Measurements from ENCODE around the gene ARHGEF38.

Gene ARHGEF38

DNA sequence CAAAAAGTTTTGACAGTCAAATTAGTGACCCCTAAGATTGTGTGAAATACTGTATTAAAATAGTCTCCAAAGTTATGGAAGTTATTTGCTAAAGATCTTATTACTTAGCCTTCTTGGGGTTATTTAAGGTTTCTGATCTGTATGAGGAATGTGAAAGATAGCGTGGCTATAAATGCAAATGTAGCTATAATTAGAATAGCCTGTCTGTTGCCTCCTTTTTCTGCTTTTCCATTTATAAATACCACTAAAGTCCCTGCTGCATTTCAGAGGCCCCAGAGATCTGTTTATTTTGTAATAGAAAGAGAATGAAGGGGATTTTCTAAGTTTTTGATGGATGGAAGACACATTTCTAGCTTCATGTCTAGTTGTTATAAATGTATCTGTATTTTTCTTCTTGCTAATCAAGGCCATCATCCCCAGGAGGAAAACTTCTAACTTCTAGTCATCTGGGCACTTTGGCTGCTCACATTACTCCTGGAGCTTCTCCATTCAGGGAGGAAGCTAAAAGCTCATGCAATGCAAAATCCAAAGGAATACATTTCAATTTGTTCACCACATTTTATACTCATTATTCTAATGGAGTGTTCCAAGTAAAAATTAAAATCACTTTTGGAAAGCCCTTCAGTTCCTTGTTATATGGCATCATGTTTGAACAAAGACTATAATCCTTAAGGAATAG lies 82.1 kb downstream of the ARHGEF38 start:
- Histone ChIP-seq H3K4me3 (ENCODE audit: low read length) (no peak overlapping the region), H3K36me3 (ENCODE audit: control insufficient read depth, low read depth, low read length) (no peaks in the 10 kb centered on the region), H3K4me1 (ENCODE audit: control insufficient read depth, low read depth, low read length) (peaks cover 6% of the 10 kb centered on the region), H3K9me3 (ENCODE audit: control insufficient read depth, low read depth, low read length) (no peaks in the 10 kb centered on the region), H3K27ac (ENCODE audit: low read length) (no peak overlapping the region), H3K9ac (ENCODE audit: low read length) (no peak overlapping the region), H3K27me3 (ENCODE audit: control insufficient read depth, insufficient read depth, low read length) (no peaks in the 10 kb centered on the region)

DNA sequence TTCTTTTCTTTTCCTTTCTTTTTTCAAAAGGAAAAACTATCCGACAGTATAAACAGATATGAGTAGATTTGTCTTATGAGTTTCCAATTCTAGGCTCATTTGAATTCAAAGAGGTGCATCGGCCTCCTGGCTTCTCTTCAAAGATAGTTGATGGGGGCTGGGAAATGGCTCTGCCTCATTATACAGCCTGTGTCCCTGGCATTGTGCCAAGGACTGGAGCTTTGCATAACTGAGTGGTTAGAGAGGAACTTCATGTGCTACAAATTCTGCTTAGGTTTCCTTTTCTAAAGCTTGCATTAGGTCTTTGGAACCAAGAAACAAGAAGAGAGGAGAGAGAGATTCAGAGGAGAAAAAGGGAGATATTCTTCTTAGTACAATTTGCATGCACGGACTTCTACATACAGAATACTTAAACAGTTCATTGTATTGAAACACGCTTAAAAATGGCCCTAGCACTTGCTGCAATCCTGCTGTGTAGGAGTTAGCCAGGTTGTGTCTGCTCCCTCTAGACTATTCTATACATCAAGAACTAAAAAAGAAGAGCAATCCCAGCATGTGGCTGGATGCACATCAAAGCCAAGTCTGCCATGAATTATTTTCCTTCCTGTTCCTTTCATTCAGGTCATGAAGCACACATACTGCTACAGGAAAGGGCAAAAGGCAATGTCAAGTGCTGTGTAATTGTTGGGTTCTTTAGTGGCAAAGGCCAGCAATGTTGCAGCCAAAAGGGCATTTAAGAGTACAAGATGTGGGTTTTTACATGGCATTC lies 85.2 kb downstream of the ARHGEF38 start:
- no peak overlapping the region for H3K27ac ChIP-seq (ENCODE audit: low read length)
- peaks cover 6% of the 10 kb centered on the region for H3K4me1 ChIP-seq (ENCODE audit: control insufficient read depth, low read depth, low read length)
- no peaks in the 10 kb centered on the region for H3K9me3 ChIP-seq (ENCODE audit: control insufficient read depth, low read depth, low read length)
- H3K36me3 ChIP-seq (ENCODE audit: control insufficient read depth, low read depth, low read length): no peaks in the 10 kb centered on the region
- H3K27me3 ChIP-seq (ENCODE audit: control insufficient read depth, insufficient read depth, low read length): no peaks in the 10 kb centered on the region
- H3K9ac ChIP-seq (ENCODE audit: low read length): no peak overlapping the region
- H3K4me3 ChIP-seq (ENCODE audit: low read length): no peak overlapping the region

DNA sequence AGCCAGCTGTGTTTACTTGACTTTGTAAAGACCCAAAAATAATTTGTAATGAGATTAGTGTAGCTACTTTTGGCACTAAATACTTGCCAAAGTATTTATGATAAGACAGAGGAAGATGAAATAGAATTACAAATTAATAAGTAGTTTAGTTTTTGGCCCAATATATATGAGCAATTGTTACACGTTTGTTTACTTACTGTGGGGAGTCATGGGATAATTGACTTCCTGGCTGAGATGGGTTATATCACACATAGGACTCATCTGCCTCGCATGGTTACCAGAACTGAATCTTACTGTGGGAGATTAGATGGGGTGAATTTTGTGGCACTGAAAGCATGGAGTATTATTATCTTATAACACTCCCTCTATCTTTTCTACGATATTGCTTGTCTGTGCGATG lies 89.4 kb downstream of the ARHGEF38 start:
- peaks cover 6% of the 10 kb centered on the region for H3K4me1 ChIP-seq (ENCODE audit: control insufficient read depth, low read depth, low read length)
- H3K9ac ChIP-seq (ENCODE audit: low read length): no peak overlapping the region
- no peaks in the 10 kb centered on the region for H3K9me3 ChIP-seq (ENCODE audit: control insufficient read depth, low read depth, low read length)
- H3K4me3 ChIP-seq (ENCODE audit: low read length): no peak overlapping the region
- H3K27me3 ChIP-seq (ENCODE audit: control insufficient read depth, insufficient read depth, low read length): no peaks in the 10 kb centered on the region
- no peak overlapping the region for H3K27ac ChIP-seq (ENCODE audit: low read length)
- H3K36me3 ChIP-seq (ENCODE audit: control insufficient read depth, low read depth, low read length): no peaks in the 10 kb centered on the region

DNA sequence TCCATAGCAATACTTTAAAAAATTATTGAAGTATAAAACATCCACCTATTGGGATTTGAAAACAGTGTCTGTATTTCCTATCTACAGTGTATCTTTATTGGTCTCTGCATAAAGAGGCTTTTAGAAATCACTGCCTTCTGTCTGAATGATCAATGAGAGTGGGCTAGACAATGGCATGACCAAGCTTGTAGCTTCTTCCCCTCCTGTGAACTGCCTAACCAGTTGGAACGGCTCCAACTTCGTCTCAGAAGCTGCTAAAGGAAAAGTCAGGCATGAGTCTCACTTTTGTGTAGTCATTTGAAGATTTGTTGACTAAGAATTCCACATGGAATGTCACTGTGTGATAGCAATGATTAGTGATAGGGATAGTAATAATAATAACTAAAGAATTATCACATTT lies 91.8 kb downstream of the ARHGEF38 start:
- Histone ChIP-seq H3K9ac (ENCODE audit: low read length) (no peak overlapping the region), H3K9me3 (ENCODE audit: control insufficient read depth, low read depth, low read length) (no peaks in the 10 kb centered on the region), H3K27ac (ENCODE audit: low read length) (no peak overlapping the region), H3K36me3 (ENCODE audit: control insufficient read depth, low read depth, low read length) (no peaks in the 10 kb centered on the region), H3K4me1 (ENCODE audit: control insufficient read depth, low read depth, low read length) (no peaks in the 10 kb centered on the region), H3K4me3 (ENCODE audit: low read length) (no peak overlapping the region), H3K27me3 (ENCODE audit: control insufficient read depth, insufficient read depth, low read length) (no peaks in the 10 kb centered on the region)

DNA sequence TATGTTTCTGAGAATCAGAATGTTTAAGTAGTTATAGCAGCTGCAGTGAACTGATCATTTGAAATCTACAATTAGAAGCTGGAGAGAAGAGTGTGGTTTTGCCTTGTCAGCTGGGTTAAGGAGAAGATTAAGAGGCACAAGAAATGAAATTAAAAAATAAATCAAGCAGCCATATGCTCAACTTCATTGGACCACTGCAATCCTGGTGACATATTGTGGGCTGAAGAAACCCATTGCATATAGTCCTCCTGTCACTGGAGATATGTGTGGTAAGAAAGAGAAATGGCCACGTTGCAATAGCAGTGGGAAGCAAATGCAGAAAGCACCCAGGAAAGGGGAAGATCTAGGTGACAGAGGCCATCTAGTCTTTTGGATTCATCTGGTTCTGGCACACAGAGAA lies 93.0 kb downstream of the ARHGEF38 start:
- Histone ChIP-seq H3K4me1 (ENCODE audit: control insufficient read depth, low read depth, low read length) (no peaks in the 10 kb centered on the region), H3K27ac (ENCODE audit: low read length) (no peak overlapping the region), H3K9me3 (ENCODE audit: control insufficient read depth, low read depth, low read length) (no peaks in the 10 kb centered on the region)

DNA sequence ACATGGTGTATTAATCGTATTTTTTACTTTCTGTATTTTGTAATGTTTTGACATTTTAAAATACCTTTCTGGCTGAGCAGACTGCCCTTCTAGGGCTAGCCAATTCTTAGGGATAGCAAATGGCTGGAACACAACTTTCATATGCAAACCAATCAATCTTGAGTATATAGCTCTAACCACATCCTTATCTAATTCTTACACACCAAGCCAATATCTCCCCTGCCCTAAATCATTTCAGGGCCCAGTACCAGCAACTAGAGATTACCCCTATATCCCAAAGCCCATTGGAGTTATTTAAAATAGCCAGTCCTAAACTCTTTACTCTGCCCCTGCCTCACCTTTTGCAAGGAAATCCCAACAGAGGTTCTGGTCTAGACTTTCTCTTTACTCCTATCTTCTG lies 97.8 kb downstream of the ARHGEF38 start:
- no peak overlapping the region for H3K27ac ChIP-seq (ENCODE audit: low read length)
- no peaks in the 10 kb centered on the region for H3K9me3 ChIP-seq (ENCODE audit: control insufficient read depth, low read depth, low read length)
- H3K36me3 ChIP-seq (ENCODE audit: control insufficient read depth, low read depth, low read length): no peaks in the 10 kb centered on the region
- no peak overlapping the region for H3K4me3 ChIP-seq (ENCODE audit: low read length)
- no peak overlapping the region for H3K9ac ChIP-seq (ENCODE audit: low read length)
- H3K27me3 ChIP-seq (ENCODE audit: control insufficient read depth, insufficient read depth, low read length): no peaks in the 10 kb centered on the region
- no peaks in the 10 kb centered on the region for H3K4me1 ChIP-seq (ENCODE audit: control insufficient read depth, low read depth, low read length)

More for the DNA sequence above, 93.0 kb downstream of the ARHGEF38 start:
- Histone ChIP-seq H3K27me3 (ENCODE audit: control insufficient read depth, insufficient read depth, low read length) (no peaks in the 10 kb centered on the region), H3K4me3 (ENCODE audit: low read length) (no peak overlapping the region), H3K9ac (ENCODE audit: low read length) (no peak overlapping the region), H3K36me3 (ENCODE audit: control insufficient read depth, low read depth, low read length) (no peaks in the 10 kb centered on the region)

DNA sequence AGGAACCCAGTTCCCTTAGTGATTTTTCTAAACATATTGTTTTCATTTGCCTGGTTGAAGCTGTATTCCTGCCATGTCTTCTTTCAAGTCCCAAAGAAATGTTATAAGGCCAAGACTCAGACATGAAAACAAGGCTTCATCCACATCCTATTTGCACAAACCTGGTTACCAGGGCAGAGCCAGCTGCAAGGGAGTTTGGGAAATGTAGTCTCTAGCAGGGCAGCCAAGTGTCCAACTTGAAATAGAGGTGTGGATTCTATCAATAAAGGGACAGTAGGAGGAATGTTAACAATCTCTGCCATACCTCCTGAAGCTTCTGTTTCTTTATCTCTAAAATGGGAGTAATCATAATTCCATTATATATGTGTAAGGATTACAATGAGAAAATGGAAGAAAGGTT lies 99.5 kb downstream of the ARHGEF38 start:
- H3K27me3 ChIP-seq (ENCODE audit: control insufficient read depth, insufficient read depth, low read length): no peaks in the 10 kb centered on the region
- no peak overlapping the region for H3K4me3 ChIP-seq (ENCODE audit: low read length)
- H3K9ac ChIP-seq (ENCODE audit: low read length): no peak overlapping the region
- H3K36me3 ChIP-seq (ENCODE audit: control insufficient read depth, low read depth, low read length): no peaks in the 10 kb centered on the region
- no peaks in the 10 kb centered on the region for H3K4me1 ChIP-seq (ENCODE audit: control insufficient read depth, low read depth, low read length)
- no peak overlapping the region for H3K27ac ChIP-seq (ENCODE audit: low read length)
- no peaks in the 10 kb centered on the region for H3K9me3 ChIP-seq (ENCODE audit: control insufficient read depth, low read depth, low read length)

- Histone ChIP-seq H3K27ac (ENCODE audit: low read length) (no peak overlapping the region), H3K9ac (ENCODE audit: low read length) (no peak overlapping the region), H3K36me3 (ENCODE audit: control insufficient read depth, low read depth, low read length) (no peaks in the 10 kb centered on the region), H3K27me3 (ENCODE audit: control insufficient read depth, insufficient read depth, low read length) (no peaks in the 10 kb centered on the region), H3K4me3 (ENCODE audit: low read length) (no peak overlapping the region), H3K4me1 (ENCODE audit: control insufficient read depth, low read depth, low read length) (no peaks in the 10 kb centered on the region), H3K9me3 (ENCODE audit: control insufficient read depth, low read depth, low read length) (no peaks in the 10 kb centered on the region)
Measured at GRCh38 chr4:105652286-105652888, 100.0 kb downstream of the ARHGEF38 start.

DNA sequence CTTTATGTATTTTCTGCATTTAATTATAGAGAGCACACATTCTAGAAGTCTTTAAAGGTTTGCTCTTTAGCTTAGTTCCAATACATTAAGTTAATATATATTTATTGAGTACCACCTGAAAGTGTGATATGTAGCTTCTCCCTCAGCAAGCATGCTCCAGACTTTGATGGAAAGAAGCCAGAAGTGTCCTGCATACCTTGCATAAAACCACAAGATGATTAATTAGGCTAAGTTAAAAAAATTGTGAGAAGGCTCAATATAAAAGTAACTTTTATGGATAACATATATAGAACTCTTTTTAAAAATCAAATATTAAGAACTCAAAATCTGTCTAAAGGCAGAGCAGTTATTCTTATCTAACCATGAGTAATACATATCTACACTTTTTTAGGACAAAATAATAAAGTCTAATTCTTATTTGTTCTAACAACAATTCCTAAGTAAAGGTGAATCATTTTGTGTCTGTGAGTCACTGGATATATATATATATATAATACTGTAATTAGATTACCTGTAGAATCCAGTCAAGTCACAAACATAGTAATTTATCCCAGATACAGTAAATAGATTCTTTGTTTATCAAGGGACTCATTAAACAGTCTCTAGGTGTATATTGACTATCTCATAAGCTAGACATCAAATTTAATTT lies 104.8 kb downstream of the ARHGEF38 start:
- H3K9me3 ChIP-seq (ENCODE audit: control insufficient read depth, low read depth, low read length): no peaks in the 10 kb centered on the region

GRCh38 chr4:105659190-105659589 lies 106.8 kb downstream of the ARHGEF38 start:
- H3K9ac ChIP-seq (ENCODE audit: low read length): no peak overlapping the region
- H3K27me3 ChIP-seq (ENCODE audit: control insufficient read depth, insufficient read depth, low read length): no peaks in the 10 kb centered on the region
- H3K9me3 ChIP-seq (ENCODE audit: control insufficient read depth, low read depth, low read length): no peaks in the 10 kb centered on the region
- no peak overlapping the region for H3K27ac ChIP-seq (ENCODE audit: low read length)
- no peak overlapping the region for H3K4me3 ChIP-seq (ENCODE audit: low read length)
- no peaks in the 10 kb centered on the region for H3K36me3 ChIP-seq (ENCODE audit: control insufficient read depth, low read depth, low read length)
- no peaks in the 10 kb centered on the region for H3K4me1 ChIP-seq (ENCODE audit: control insufficient read depth, low read depth, low read length)

More for the DNA sequence above, 104.8 kb downstream of the ARHGEF38 start:
- Histone ChIP-seq H3K4me3 (ENCODE audit: low read length) (no peak overlapping the region), H3K4me1 (ENCODE audit: control insufficient read depth, low read depth, low read length) (no peaks in the 10 kb centered on the region), H3K9ac (ENCODE audit: low read length) (no peak overlapping the region), H3K27me3 (ENCODE audit: control insufficient read depth, insufficient read depth, low read length) (no peaks in the 10 kb centered on the region), H3K36me3 (ENCODE audit: control insufficient read depth, low read depth, low read length) (no peaks in the 10 kb centered on the region), H3K27ac (ENCODE audit: low read length) (no peak overlapping the region)

DNA sequence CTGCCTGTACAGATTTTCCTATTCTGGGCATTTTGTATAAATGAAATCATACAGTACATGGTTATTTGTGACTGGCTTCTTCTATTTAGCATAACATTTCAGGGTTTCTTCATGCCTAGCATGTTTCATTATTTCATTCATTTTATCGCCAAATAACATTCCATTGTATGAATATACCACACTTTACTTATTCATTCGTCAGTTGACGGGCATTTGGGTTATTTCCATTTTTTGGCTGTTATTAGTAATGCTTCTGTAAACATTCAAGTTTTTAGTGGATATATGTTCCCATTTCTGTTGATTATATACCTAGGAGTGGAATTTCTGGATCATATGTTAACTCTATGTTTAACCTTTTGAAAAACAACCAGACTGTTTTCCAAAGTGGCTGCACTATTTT lies 108.6 kb downstream of the ARHGEF38 start:
- H3K4me1 ChIP-seq (ENCODE audit: control insufficient read depth, low read depth, low read length): no peaks in the 10 kb centered on the region
- no peak overlapping the region for H3K4me3 ChIP-seq (ENCODE audit: low read length)
- H3K27me3 ChIP-seq (ENCODE audit: control insufficient read depth, insufficient read depth, low read length): no peaks in the 10 kb centered on the region

More for the DNA sequence above, 108.6 kb downstream of the ARHGEF38 start:
- Histone ChIP-seq H3K9me3 (ENCODE audit: control insufficient read depth, low read depth, low read length) (no peaks in the 10 kb centered on the region), H3K9ac (ENCODE audit: low read length) (no peak overlapping the region), H3K36me3 (ENCODE audit: control insufficient read depth, low read depth, low read length) (no peaks in the 10 kb centered on the region), H3K27ac (ENCODE audit: low read length) (no peak overlapping the region)
